Esophagus (tissue), 2 donors: ENCODE data around the gene SNRPE. TPM values are rescaled to one million over a fixed set of nuclear protein-coding genes. Genes with fewer than 3 reads are reported as not detected.

ENCODE experiments used
- H3K27ac ChIP-seq, 2 donors: one replicate each; pipeline ENCODE4 v1.5.1; 2013; ENCODE audit warnings: low read depth in 2 of 2, mild to moderate bottlenecking in 2 of 2, inconsistent platforms in 1 of 2, low read length in 1 of 2, moderate library complexity in 1 of 2
- H3K27me3 ChIP-seq, 2 donors: one replicate each; pipeline ENCODE4 v1.6.1; 2013; ENCODE audit warnings: low read length in 2 of 2, control low read depth in 1 of 2, mild to moderate bottlenecking in 1 of 2; ENCODE audit not compliant: insufficient read depth in 2 of 2, control insufficient read depth in 1 of 2
- H3K36me3 ChIP-seq, 2 donors: one replicate each; pipeline ENCODE4 v1.6.1; 2013; ENCODE audit warnings: low read length in 1 of 2; ENCODE audit not compliant: control insufficient read depth in 2 of 2, insufficient read depth in 2 of 2
- H3K4me1 ChIP-seq, 2 donors: one replicate each; pipeline ENCODE4 v1.6.1; 2013; ENCODE audit warnings: low read length in 1 of 2; ENCODE audit not compliant: control insufficient read depth in 2 of 2, insufficient read depth in 2 of 2
- H3K4me3 ChIP-seq, 2 donors: one replicate each; pipeline ENCODE4 v1.5.1; 2013; ENCODE audit warnings: low read length in 2 of 2, mild to moderate bottlenecking in 2 of 2, low read depth in 1 of 2, moderate library complexity in 1 of 2
- H3K9me3 ChIP-seq, 2 donors: one replicate each; pipeline ENCODE4 v1.6.1; 2013; ENCODE audit warnings: mild to moderate bottlenecking in 2 of 2, low read depth in 1 of 2, low read length in 1 of 2, moderate library complexity in 1 of 2; ENCODE audit not compliant: control insufficient read depth in 2 of 2, insufficient read depth in 1 of 2
- WGBS, 2 donors: extraction: QIAGEN DNeasy Blood & Tissue Kit; methylation state at CpG; one replicate each; pipeline ENCODE4 v1.1.7; 2013; 5-methylcytosine and 5-hydroxymethylcytosine counted together
- polyA plus RNA-seq, 2 donors: library from polyadenylated mRNA; stranded (reverse); fragments of 200-250 nt; gene quantifications; one replicate each; pipeline ENCODE4 v1.2.3, GENCODE V29; 2013
- donor health status: healthy with polysubstance abuse.
- donor health status: Bipolar disorder and iron deficiency.

The SNRPE gene
- polyA plus RNA-seq, 2 donors = 47.8 to 95.1 TPM

- 71 to 81% methylated on average over 3 of the region's 3 CpGs for WGBS, 2 donors
- Histone ChIP-seq H3K27ac (no peak overlapping the region), H3K4me1 (no peaks in the 10 kb centered on the region), H3K4me3 (no peak overlapping the region), H3K27me3 (no peaks in the 10 kb centered on the region), H3K9me3 (no peaks in the 10 kb centered on the region), H3K36me3 (peaks cover 7 to 11% of the 10 kb centered on the region in 2 donors)
Measured at GRCh38 chr1:203871114-203871880, 9.9 kb downstream of the SNRPE start.

- Histone ChIP-seq H3K27me3 (no peaks in the 10 kb centered on the region), H3K4me3 (no peak overlapping the region), H3K4me1 (no peaks in the 10 kb centered on the region), H3K9me3 (no peaks in the 10 kb centered on the region), H3K36me3 (peaks cover 7 to 8% of the 10 kb centered on the region in 2 donors), H3K27ac (no peak overlapping the region)
- WGBS, 2 donors = 83 to 88% methylated on average over 8 of the region's 8 CpGs
Measured at GRCh38 chr1:203873094-203873493, 11.7 kb downstream of the SNRPE start.

DNA sequence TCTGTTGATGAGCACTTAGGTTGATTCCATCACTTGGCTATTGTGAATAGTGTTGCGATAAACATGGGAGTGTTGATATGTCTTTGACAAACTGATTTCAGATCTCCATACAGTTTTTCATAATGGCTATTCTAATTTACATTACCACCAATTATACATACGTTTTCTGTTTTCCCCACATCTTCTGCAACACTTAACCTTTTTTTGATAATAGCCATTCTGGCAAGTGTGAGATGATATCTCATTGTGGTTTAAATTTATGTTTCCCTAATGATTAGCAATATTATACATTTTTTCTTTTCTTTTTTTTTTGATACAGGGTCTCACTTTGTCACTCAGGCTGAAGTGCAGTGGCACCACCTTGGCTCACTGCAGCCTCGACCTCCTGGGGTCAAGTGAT lies 17.0 kb downstream of the SNRPE start:
- peaks cover 2 to 5% of the 10 kb centered on the region in 2 donors for H3K36me3 ChIP-seq
- WGBS, 2 donors = 89 to 90% methylated on average over 3 of the region's 3 CpGs

GRCh38 chr1:203880606-203881005 lies 19.2 kb downstream of the SNRPE start:
- Histone ChIP-seq H3K36me3 (no peaks in the 10 kb centered on the region), H3K4me3 (no peak overlapping the region), H3K27ac (no peak overlapping the region), H3K9me3 (no peaks in the 10 kb centered on the region), H3K27me3 (no peaks in the 10 kb centered on the region), H3K4me1 (no peaks in the 10 kb centered on the region)
- 94 to 98% methylated on average over 5 of the region's 5 CpGs for WGBS, 2 donors

More for the DNA sequence above, 17.0 kb downstream of the SNRPE start:
- no peak overlapping the region for H3K4me3 ChIP-seq
- no peak overlapping the region for H3K27ac ChIP-seq
- no peaks in the 10 kb centered on the region for H3K9me3 ChIP-seq
- H3K4me1 ChIP-seq = no peaks in the 10 kb centered on the region
- H3K27me3 ChIP-seq = no peaks in the 10 kb centered on the region

DNA sequence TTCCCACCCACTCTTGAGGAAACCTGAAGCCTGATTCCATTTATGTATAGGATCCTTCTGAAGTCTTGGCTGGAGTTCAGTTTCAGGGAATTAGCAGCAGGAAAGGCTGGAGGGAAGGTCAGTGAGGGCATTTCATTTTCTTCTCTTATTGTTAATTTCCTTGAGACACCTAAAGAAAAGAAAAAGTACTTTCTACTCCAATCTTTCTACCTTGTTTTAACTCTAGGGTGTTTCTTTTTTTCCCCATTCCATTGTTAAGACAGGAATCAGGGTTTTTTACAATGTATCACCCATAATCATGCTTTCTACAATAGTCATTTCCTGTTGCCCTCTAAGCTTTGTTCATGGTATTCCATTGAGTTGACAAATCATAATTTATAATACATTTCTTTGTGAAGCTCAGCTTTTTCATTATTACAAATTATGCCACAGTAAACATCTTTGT lies 27.4 kb downstream of the SNRPE start:
- Histone ChIP-seq H3K9me3 (no peaks in the 10 kb centered on the region), H3K4me3 (no peak overlapping the region), H3K36me3 (no peaks in the 10 kb centered on the region), H3K27ac (no peak overlapping the region), H3K27me3 (no peaks in the 10 kb centered on the region), H3K4me1 (no peaks in the 10 kb centered on the region)

DNA sequence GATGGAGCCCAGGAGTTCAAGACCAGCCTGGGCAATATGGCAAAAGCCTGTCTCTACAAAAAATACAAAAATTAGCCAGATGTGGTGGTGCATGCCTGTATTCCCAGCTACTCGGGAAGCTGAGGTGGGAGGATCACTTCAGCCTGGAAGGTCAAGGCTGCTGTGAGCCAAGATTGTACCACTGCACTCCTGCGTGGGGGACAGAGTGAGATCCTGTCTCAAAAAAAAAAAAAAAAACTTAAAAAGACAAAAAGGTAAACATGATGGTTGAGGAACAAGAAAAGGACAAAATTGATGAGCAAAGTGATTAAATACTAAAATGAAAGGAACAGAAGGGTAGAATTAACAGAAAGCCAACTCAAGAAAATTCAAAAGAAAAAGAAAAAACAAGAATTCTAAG lies 30.6 kb downstream of the SNRPE start:
- Histone ChIP-seq H3K27ac (no peak overlapping the region), H3K9me3 (no peaks in the 10 kb centered on the region), H3K36me3 (no peaks in the 10 kb centered on the region), H3K4me1 (no peaks in the 10 kb centered on the region), H3K4me3 (no peak overlapping the region), H3K27me3 (no peaks in the 10 kb centered on the region)
- 61 to 76% methylated on average over 2 of the region's 2 CpGs for WGBS, 2 donors

DNA sequence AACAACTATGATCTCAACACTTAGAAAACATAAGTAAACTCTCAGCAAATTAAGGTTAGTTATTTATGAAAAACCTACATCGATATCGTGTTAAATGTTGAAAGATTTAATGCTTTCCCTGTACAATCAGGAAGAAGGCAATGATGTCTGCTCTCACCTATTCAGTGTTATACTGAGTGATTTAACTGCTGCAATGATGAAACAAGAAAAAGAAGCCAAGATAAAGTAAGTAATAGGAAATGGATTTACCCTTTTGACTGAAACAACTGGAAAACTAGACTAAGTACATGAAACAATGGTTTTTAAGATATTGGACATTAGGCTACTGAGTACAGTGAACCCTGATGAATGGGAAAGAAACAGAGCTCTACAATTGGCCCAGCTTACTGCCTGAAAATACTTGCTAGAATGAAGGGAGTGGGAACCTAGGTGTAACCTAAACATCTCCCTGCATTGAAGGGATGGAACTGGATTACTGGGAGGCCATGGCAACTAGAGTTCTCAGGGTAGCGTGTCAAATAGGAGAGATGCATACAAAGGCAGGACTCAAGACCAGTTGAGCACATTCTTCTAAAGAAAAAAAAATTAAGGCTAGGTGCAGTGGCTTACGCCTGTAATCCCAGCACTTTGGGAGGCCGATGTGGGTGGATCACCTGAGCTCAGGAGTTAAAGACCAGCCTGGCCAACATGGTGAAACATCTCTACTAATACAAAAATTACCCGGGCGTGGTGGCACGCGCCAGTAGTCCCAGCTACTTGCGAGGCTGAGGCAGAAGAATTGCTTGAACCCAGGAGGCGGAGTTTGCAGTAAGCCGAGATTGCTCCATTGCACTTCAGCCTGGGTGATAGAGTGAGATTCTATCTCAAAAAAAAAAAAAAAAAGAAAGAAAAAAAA lies 37.3 kb downstream of the SNRPE start:
- H3K36me3 ChIP-seq = no peaks in the 10 kb centered on the region
- no peaks in the 10 kb centered on the region for H3K9me3 ChIP-seq
- WGBS, 2 donors = 84 to 87% methylated on average over 12 of the region's 12 CpGs
- H3K27ac ChIP-seq = no peak overlapping the region
- no peaks in the 10 kb centered on the region for H3K4me1 ChIP-seq
- H3K4me3 ChIP-seq = no peak overlapping the region
- H3K27me3 ChIP-seq = no peaks in the 10 kb centered on the region

DNA sequence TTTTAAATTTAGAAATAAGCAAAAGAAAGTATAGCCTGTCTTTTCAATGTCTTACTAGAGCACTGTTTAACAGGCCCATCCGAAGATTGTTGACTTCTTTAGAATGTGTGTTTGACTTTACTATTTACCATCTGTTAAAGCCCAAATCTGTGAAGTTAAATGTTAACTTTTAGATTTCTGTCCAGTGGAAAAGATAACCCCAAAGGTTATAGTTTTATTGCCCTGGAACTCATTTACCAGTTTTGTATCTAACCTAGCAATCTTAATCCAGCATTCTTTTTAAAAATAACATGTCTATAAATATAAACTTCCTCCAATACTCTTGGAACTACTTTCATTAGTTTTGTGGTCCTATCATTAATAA lies 37.9 kb downstream of the SNRPE start:
- Histone ChIP-seq H3K9me3 (no peaks in the 10 kb centered on the region), H3K36me3 (no peaks in the 10 kb centered on the region), H3K27me3 (no peaks in the 10 kb centered on the region), H3K4me1 (no peaks in the 10 kb centered on the region), H3K27ac (no peak overlapping the region), H3K4me3 (no peak overlapping the region)
- WGBS, 2 donors = 49 to 77% methylated on average over 1 of the region's 1 CpG

DNA sequence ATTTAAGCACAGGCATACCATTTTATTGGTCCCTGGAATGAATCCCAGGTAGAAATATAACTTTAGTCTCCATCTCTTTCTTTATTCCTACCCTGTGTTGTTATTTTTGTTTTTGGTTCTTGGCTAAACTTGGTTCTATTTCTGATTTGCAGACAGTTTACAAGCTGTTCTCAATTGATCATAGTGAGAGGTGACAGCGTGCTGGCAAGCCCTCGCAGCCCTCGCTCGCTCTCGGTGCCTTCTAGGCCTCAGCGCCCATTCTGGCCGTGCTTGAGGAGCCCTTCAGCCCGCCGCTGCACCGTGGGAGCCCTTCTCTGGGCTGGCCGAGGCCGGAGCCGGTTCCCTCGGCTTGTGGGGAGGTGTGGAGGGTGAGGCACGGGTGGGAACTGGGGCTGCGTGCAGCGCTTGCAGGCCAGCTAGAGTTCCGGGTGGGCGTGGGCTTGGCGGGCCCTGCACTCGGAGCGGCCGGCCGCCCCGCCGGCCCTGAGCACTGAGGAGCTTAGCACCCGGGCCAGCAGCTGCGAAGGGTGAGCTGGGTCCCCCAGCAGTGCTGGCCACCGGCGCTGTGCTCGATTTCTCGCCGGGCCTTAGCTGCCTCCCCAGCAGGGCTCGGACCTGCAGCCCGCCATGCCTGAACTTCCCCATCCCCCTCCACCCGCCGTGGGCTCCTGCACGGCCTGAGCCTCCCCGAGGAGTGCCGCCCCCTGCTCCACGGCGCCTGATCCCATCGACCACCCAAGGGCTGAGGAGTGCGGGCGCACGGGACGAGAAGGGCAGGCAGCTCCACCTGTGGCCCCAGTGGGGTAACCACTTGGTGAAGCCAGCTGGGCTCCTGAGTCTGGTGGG lies 38.7 kb downstream of the SNRPE start:
- Histone ChIP-seq H3K4me3 (no peak overlapping the region), H3K27ac (no peak overlapping the region), H3K4me1 (no peaks in the 10 kb centered on the region), H3K9me3 (no peaks in the 10 kb centered on the region), H3K36me3 (no peaks in the 10 kb centered on the region), H3K27me3 (no peaks in the 10 kb centered on the region)
- 92 to 96% methylated on average over 41 to 47 of the region's 47 CpGs for WGBS, 2 donors
